NK-92 treated with Interleukin-12 subunit alpha and Interleukin-12 subunit beta, amount 100 ng/mL, for 24 hours (cell line): ENCODE measurements around the gene PSME2.

Experiments
- DNase-seq: peaks from one replicate; lab custom pipeline; 2025; lab: John Stamatoyannopoulos, UW

PSME2 gene

DNA sequence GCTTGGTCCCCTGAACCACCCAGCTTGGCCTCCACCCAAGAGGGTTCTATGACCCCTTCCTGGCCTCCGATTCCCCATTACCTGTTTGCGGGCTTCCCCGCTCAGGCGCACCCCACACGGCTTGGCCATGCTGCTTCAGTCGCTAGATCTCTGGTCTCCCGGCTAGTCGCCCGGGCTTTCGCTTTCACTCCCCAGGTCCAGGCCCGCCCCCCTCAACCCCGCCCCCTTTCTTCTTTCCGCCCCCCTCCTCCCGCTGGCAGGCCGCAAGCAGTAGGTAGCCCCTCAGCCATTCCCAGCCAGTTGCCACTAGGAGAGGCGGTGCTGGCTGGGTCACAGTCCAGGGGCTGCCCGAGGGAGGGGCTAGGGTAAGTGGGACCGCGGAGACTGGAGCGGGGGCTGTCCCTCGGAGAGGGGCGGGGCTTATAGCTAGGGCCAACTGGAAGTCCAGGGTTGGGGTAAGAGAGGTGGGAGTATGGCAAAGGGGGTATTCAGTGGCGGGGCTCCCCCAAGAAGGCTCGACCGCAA, at the start of gene PSME2:
Gene PSME2, minus strand, starts transcription at position 158 of the 525 bp plus-strand sequence. Its CDS starts 29 bp downstream, at position 129.
- DNase-seq: peak; percentile 95

GRCh38 chr14:24195186-24196070, 49.0 kb upstream of the PSME2 start, which contains the start of gene TM9SF1:
TSS of gene TM9SF1 (minus strand) at chr14:24195441. CDS start at chr14:24195019, 422 bp downstream.
- DNase-seq: peak; percentile 86

- no peak for DNase-seq
Measured at GRCh38 chr14:24194873-24195185, 48.4 kb upstream of the PSME2 start.

- DNase-seq: no peak
Measured at GRCh38 chr14:24194186-24194872, 47.9 kb upstream of the PSME2 start.

GRCh38 chr14:24192933-24193332, 46.5 kb upstream of the PSME2 start:
- no peak for DNase-seq

- DNase-seq: no peak
Measured at GRCh38 chr14:24190416-24190815, 44.0 kb upstream of the PSME2 start.

GRCh38 chr14:24189460-24189859, 43.0 kb upstream of the PSME2 start:
- DNase-seq: no peak

GRCh38 chr14:24189059-24189375, 42.6 kb upstream of the PSME2 start:
- DNase-seq: no peak

DNA sequence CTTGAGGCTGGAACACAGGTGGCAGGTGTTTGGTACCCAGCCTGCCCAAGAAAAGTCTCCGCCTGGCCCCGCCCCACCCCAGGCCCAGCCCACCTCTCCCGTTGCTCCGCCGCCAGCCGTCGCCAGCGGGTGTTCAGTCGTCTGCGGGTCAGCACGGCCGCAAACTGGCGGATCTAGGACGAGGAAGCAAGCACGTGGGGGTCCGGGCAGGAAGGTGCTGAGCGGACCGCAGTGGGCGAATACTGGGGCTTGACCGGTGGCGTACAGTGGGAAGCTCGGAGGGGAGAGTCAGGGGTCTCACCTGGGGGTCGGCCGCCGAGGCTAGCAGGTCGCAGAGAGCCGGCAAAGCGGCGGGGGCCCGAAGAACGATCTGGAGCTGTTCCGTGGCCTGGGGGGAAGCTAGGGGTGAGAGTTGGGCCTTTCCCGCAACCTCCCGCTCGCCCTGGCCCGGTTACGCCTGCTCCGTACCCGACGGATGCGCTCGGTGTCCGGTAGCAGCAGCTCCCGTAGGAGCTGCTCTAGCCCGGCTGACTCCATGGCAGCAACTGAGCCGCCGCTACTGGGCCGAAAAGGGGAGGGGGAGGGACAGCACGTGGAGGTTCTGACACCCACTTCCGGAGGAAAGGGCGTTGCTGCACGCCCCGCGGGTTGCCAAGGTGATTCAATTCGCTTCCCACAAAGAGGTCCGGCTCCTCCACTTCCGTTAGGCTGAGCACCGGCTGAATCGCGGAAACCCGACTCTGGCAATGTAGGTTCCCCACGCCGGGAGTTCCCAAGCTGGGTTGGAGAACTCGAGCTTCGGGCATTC, 42.0 kb upstream of the PSME2 start, which contains the start of gene IPO4:
Gene IPO4, minus strand, starts transcription at position 566 of the 808 bp plus-strand sequence. Its CDS starts 29 bp downstream, at position 537.
- peak; percentile 95 for DNase-seq

DNA sequence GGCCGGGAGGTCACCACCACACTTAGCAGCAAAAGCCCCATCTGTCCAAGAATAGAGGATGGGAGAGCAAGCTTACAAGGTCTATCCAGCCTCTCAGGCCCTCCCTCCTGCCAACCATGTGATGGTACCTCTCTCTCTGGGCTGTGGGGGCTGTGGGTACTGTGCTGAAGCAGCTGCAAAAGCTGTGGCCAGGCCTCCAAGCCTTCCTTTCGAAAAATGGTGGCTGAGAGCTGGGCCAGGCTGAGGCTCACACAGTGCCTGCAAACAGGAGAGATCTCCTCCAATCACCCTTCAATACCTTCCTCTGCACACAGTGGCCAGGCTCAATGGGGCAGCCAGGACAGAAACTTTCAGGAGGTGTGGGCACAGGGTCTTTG, 41.1 kb upstream of the PSME2 start:
- DNase-seq: no peak

GRCh38 chr14:24186831-24187538, 40.6 kb upstream of the PSME2 start:
- no peak for DNase-seq

DNA sequence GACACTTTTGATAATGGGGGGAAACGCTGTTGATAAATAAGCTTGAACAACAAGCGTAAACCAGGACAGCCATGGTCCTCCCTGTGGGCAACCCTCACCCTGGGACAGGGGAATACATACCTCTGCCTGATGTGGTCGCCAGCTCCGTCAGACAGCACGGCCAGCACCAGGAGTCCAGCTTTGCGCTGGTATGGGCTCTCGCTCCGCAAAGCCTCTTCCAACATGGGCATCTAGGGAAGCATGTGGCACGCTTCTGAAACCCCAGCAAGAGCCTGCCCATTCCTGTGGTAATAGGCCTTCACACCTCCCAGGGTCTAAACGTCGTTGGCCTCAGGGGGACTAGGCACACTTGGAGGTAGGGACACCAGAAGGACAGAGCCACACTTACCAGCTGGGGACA, 39.3 kb upstream of the PSME2 start:
- no peak for DNase-seq

- no peak for DNase-seq
Measured at GRCh38 chr14:24185026-24185425, 38.6 kb upstream of the PSME2 start.

GRCh38 chr14:24184104-24184970, 37.9 kb upstream of the PSME2 start:
- no peak for DNase-seq

GRCh38 chr14:24183014-24183481, 36.6 kb upstream of the PSME2 start:
- no peak for DNase-seq

DNA sequence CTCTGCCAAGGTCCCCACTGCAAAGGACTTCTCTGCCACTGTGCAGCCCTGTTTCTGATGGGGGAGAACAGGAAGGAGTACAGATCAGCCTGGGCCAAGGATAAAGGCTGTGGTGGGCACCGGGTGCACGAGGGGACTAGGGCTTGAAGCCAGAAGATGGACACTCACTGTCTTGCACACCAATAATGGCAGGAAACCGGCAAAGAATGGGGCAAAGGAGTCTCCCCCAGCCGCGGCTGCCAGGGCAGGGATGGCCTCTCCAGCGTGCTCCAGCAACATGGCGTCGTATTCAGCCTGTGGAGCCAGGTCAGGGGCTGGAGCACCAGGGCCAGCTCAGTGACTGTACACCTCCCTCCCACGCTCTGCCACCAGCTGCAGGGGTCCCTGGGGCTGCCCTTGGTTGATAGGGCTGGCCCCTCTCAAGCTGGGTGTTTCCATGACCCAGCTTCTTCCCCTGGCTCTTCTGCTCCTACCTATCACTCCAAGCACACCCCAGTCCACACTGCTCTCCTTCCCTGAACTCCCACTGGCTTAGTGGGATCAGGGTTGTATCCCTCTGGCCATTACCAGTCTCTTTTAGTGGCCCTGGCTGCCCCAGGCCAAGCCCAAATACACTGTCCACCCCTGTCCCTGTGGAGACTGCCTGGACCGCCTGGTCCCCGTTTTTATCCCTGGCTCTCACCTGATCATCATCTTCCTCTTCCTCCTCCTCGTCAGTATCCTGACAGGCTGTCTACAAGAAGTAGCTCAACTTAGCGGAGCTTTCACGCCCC, 35.9 kb upstream of the PSME2 start:
- DNase-seq: no peak

DNA sequence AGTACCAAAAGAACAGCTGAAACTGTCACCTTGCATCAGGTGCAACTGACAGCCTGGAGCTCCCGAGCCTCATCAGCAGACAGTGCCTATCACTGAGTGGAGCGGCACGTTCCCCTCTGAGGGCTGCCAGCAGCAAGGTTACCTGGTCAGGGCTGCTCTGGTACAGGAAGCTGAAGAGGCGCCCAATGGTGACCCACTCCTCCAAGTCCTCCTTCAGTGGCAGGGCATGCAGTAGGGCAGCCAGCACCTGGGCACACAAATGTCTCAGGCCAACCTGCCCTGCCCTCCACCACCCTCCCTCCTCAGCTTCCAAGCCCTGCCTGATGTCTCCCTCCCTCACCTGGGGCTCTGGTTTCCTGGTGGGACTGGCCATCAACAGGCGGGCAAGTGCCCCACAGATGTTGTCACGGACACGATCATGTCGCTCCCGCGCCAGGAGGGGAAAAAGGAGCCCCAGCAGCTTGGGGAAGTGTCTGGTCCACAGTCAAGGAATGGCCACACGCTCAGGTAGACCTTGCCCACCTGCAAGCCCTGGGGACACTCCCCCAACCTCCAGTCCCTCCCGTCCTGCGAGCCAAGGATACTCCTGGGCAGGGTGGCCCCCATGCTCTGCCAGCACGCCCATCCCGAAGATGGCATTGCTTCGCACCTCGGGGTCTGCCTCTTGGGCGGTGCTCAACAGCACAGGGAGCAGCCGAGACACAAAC, 35.1 kb upstream of the PSME2 start:
- DNase-seq: no peak

DNA sequence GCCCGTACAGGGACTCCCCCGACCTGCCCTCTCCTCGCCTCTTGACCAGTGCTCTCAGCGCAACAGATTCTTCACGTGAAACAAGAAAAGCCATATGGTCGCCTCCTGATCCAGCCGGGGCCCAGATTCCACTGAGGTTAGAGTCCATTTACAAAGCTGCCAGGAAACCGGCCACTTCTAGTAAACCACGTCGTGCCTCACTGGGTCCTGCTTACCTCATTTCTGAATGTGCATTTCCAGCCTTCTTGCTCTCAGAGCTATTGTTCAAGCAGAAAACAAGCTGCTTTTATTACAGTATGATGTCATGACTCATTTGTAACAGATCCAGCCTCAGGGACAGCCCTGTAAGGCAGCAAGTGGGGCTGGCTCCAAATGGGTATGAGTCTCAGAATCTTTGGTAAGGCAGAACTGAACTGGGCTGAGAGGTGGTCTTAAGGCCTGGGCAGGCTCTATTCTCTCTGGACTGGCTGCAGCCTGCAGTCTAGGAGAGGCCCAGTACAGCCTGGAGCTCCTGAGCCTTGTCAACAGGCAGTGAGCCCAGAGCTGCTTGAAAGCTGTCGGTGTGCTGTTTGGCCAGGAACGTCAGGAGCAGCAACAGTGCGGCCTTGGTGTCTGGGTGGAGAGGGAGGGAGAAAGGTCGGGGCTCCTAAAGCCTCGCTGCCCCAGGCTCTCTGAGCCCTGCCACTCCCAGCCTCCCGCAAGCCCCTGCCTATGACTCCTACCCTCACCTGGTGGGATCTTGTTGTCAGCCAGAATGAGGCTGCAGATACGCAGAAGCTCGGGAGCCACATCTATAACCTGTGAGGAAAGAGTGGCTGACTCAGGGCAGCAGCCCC, 33.8 kb upstream of the PSME2 start:
- no peak for DNase-seq
